Skeletal muscle satellite cell (primary cell): ENCODE results near the gene EIF5AL1. TPM values are rescaled to one million over a fixed set of nuclear protein-coding genes. Genes with fewer than 3 reads are reported as not detected.
"Not testable (repeated sequence)": the region's sequence is repeated elsewhere in the genome, so short reads cannot be mapped to it uniquely, and the experiment has no call there.

ENCODE experiments used
- H3K27me3 ChIP-seq: 2 replicates; pipeline ENCODE4 v1.7.0; 2013; ENCODE audit warnings: low read length; ENCODE audit not compliant: control insufficient read depth, insufficient read depth
- H3K36me3 ChIP-seq: 2 replicates; pipeline ENCODE4 v1.7.0; 2013; ENCODE audit warnings: mild to moderate bottlenecking, control low read depth, low read length; ENCODE audit not compliant: insufficient read depth
- H3K4me1 ChIP-seq: 2 replicates; pipeline ENCODE4 v1.7.0; 2013; ENCODE audit warnings: low read length; ENCODE audit not compliant: control insufficient read depth, insufficient read depth
- H3K4me2 ChIP-seq: 2 replicates; pipeline ENCODE4 v1.7.0; 2013; ENCODE audit warnings: mild to moderate bottlenecking, low read length
- H3K4me3 ChIP-seq: 2 replicates; pipeline ENCODE4 v1.7.0; 2013; ENCODE audit warnings: low read length
- H3K9ac ChIP-seq: 2 replicates; pipeline ENCODE4 v1.7.0; 2013; ENCODE audit warnings: mild to moderate bottlenecking, low read depth, low read length, moderate library complexity
- H3K9me3 ChIP-seq: replicated peaks from 2 replicates; pipeline ENCODE4 v1.7.0; 2013; ENCODE audit warnings: mild to moderate bottlenecking, control low read depth, low read length
- total RNA-seq: library from RNA; depleted of rRNA; stranded (reverse); fragments of >200 nt; gene quantifications from 2 replicates; pipeline ENCODE4 v1.2.3, GENCODE V29; 2012; rRNA removed

EIF5AL1 gene
- 2.5 and 3.3 TPM in 2 replicates for total RNA-seq

- H3K4me2 ChIP-seq, H3K9ac ChIP-seq, H3K4me3 ChIP-seq, H3K4me1 ChIP-seq, H3K36me3 ChIP-seq, H3K9me3 ChIP-seq: not testable (repeated sequence)
- H3K27me3 ChIP-seq = peaks cover 32% of the 10 kb centered on the region
These were observed at the start of gene EIF5AL1 for GRCh38 chr10:79511891-79512583. Gene EIF5AL1 (plus strand): TSS chr10:79512533. CDS start chr10:79512650, 117 bp downstream.

GRCh38 chr10:79463578-79464496, 48.5 kb upstream of the EIF5AL1 start:
- Histone ChIP-seq H3K9me3 (no peaks in the 10 kb centered on the region), H3K4me2 (peak overlapping the region; percentile 11), H3K36me3 (no peaks in the 10 kb centered on the region), H3K4me1 (peaks cover 21% of the 10 kb centered on the region), H3K9ac (no peak overlapping the region), H3K4me3 (no peak overlapping the region), H3K27me3 (peaks cover 29% of the 10 kb centered on the region)

- no peak overlapping the region for H3K4me2 ChIP-seq
- no peaks in the 10 kb centered on the region for H3K9me3 ChIP-seq
- peaks cover 27% of the 10 kb centered on the region for H3K27me3 ChIP-seq
- H3K4me1 ChIP-seq = peaks cover 21% of the 10 kb centered on the region
- no peaks in the 10 kb centered on the region for H3K36me3 ChIP-seq
- no peak overlapping the region for H3K4me3 ChIP-seq
- no peak overlapping the region for H3K9ac ChIP-seq
These were observed 47.0 kb upstream of the EIF5AL1 start for GRCh38 chr10:79465341-79465740.

GRCh38 chr10:79468015-79468560, 44.2 kb upstream of the EIF5AL1 start:
- Histone ChIP-seq H3K36me3 (no peaks in the 10 kb centered on the region), H3K4me2 (no peak overlapping the region), H3K4me3 (no peak overlapping the region), H3K9ac (no peak overlapping the region), H3K9me3 (no peaks in the 10 kb centered on the region), H3K27me3 (peaks cover 13% of the 10 kb centered on the region), H3K4me1 (peaks cover 21% of the 10 kb centered on the region)

- no peaks in the 10 kb centered on the region for H3K36me3 ChIP-seq
- H3K9me3 ChIP-seq = no peaks in the 10 kb centered on the region
- H3K27me3 ChIP-seq = peaks cover 17% of the 10 kb centered on the region
- H3K4me1 ChIP-seq = peaks cover 13% of the 10 kb centered on the region
- H3K9ac ChIP-seq = no peak overlapping the region
- H3K4me3 ChIP-seq = no peak overlapping the region
- H3K4me2 ChIP-seq = no peak overlapping the region
These were observed 43.3 kb upstream of the EIF5AL1 start for GRCh38 chr10:79468841-79469585.

GRCh38 chr10:79470096-79470495, 42.2 kb upstream of the EIF5AL1 start:
- H3K27me3 ChIP-seq = peaks cover 21% of the 10 kb centered on the region
- no peaks in the 10 kb centered on the region for H3K36me3 ChIP-seq
- peaks cover 5% of the 10 kb centered on the region for H3K4me1 ChIP-seq
- no peak overlapping the region for H3K4me3 ChIP-seq
- no peak overlapping the region for H3K9ac ChIP-seq
- H3K9me3 ChIP-seq = no peaks in the 10 kb centered on the region
- H3K4me2 ChIP-seq = no peak overlapping the region

- Histone ChIP-seq H3K4me2 (no peak overlapping the region), H3K4me1 (peaks cover 5% of the 10 kb centered on the region), H3K27me3 (peaks cover 38% of the 10 kb centered on the region), H3K9me3 (no peaks in the 10 kb centered on the region), H3K9ac (no peak overlapping the region), H3K4me3 (no peak overlapping the region), H3K36me3 (no peaks in the 10 kb centered on the region)
These were observed 40.6 kb upstream of the EIF5AL1 start for GRCh38 chr10:79471776-79472175.

- H3K4me1 ChIP-seq = no peaks in the 10 kb centered on the region
- H3K4me3 ChIP-seq = no peak overlapping the region
- no peak overlapping the region for H3K4me2 ChIP-seq
- peaks cover 44% of the 10 kb centered on the region for H3K27me3 ChIP-seq
- no peaks in the 10 kb centered on the region for H3K9me3 ChIP-seq
- H3K9ac ChIP-seq = no peak overlapping the region
- H3K36me3 ChIP-seq = no peaks in the 10 kb centered on the region
These were observed 39.9 kb upstream of the EIF5AL1 start for GRCh38 chr10:79472449-79472848.

- Histone ChIP-seq H3K9ac (no peak overlapping the region), H3K36me3 (no peaks in the 10 kb centered on the region), H3K9me3 (no peaks in the 10 kb centered on the region), H3K4me3 (no peak overlapping the region), H3K4me1 (no peaks in the 10 kb centered on the region), H3K4me2 (no peak overlapping the region), H3K27me3 (peaks cover 45% of the 10 kb centered on the region)
These were observed 39.4 kb upstream of the EIF5AL1 start for GRCh38 chr10:79472951-79473350.

GRCh38 chr10:79473496-79474095, 38.7 kb upstream of the EIF5AL1 start:
- Histone ChIP-seq H3K9me3 (no peaks in the 10 kb centered on the region), H3K27me3 (peaks cover 46% of the 10 kb centered on the region), H3K36me3 (no peaks in the 10 kb centered on the region), H3K4me2 (no peak overlapping the region), H3K4me1 (no peaks in the 10 kb centered on the region), H3K4me3 (no peak overlapping the region), H3K9ac (no peak overlapping the region)
